DMS79 (cell line): ENCODE measurements around the gene HLA-DMB.

Experiments used
- DNase-seq: peaks from one replicate; lab custom pipeline; 2025; lab: John Stamatoyannopoulos, UW

The HLA-DMB gene

GRCh38 chr6:32940656-32941213 lies at the start of gene HLA-DMB:
TSS of gene HLA-DMB (minus strand) at chr6:32941028. CDS start at chr6:32940807, 221 bp downstream.
- peak; percentile 8 for DNase-seq

GRCh38 chr6:32989368-32989767 lies 48.5 kb upstream of the HLA-DMB start:
- DNase-seq = no peak

GRCh38 chr6:32984622-32985389 lies 44.0 kb upstream of the HLA-DMB start:
- DNase-seq = peak; percentile 60

GRCh38 chr6:32983964-32984621 lies 43.3 kb upstream of the HLA-DMB start:
- no peak for DNase-seq

- no peak for DNase-seq
Measured at GRCh38 chr6:32983493-32983848, 42.6 kb upstream of the HLA-DMB start.

- no peak for DNase-seq
Measured at GRCh38 chr6:32982702-32983492, 42.1 kb upstream of the HLA-DMB start.

- DNase-seq = peak; percentile 90
Measured at GRCh38 chr6:32982084-32982701, 41.4 kb upstream of the HLA-DMB start.

- DNase-seq = no peak
Measured at GRCh38 chr6:32980488-32981038, 39.7 kb upstream of the HLA-DMB start.

GRCh38 chr6:32979720-32980487 lies 39.1 kb upstream of the HLA-DMB start:
- no peak for DNase-seq

GRCh38 chr6:32977953-32978324 lies 37.1 kb upstream of the HLA-DMB start:
- DNase-seq = no peak

GRCh38 chr6:32977272-32977952 lies 36.6 kb upstream of the HLA-DMB start:
- no peak for DNase-seq

- DNase-seq = no peak
Measured at GRCh38 chr6:32976334-32977069, 35.7 kb upstream of the HLA-DMB start.

GRCh38 chr6:32975886-32976285 lies 35.1 kb upstream of the HLA-DMB start:
- no peak for DNase-seq

GRCh38 chr6:32974541-32975308 lies 33.9 kb upstream of the HLA-DMB start:
- no peak for DNase-seq

GRCh38 chr6:32974016-32974333 lies 33.1 kb upstream of the HLA-DMB start:
- DNase-seq = no peak

- DNase-seq = no peak
Measured at GRCh38 chr6:32973144-32974015, 32.6 kb upstream of the HLA-DMB start.

- no peak for DNase-seq
Measured at GRCh38 chr6:32972353-32973143, 31.7 kb upstream of the HLA-DMB start.
